Neural cell (in vitro differentiated cells): ENCODE results near the gene HMX1.

ENCODE experiments used
- CTCF ChIP-seq: fragments of 450-650 bp; IDR thresholded peaks from 2 replicates; pipeline ENCODE4 v1.5.1; 2014; ENCODE audit warnings: antibody characterized with exemption, mild to moderate bottlenecking, moderate library complexity; ENCODE audit not compliant: poor library complexity, severe bottlenecking
- EP300 ChIP-seq: fragments of 450-650 bp; conservative IDR thresholded peaks from 2 replicates; pipeline ENCODE4 v1.6.1; 2014; ENCODE audit warnings: antibody characterized with exemption, mild to moderate bottlenecking, moderate library complexity; ENCODE audit not compliant: poor library complexity, severe bottlenecking
- EZH2 ChIP-seq: fragments of 200-600, 300-800 bp; shearing (Covaris generic), sonication (generic); IDR thresholded peaks from 2 replicates; pipeline ENCODE4 v1.6.1; 2014; ENCODE audit warnings: antibody characterized with exemption, low read length, borderline replicate concordance, mild to moderate bottlenecking; ENCODE audit not compliant: insufficient read depth, poor library complexity, severe bottlenecking
- POLR2AphosphoS5 ChIP-seq: IDR thresholded peaks from 2 replicates; pipeline ENCODE4 v1.6.1; 2012
- RAD21 ChIP-seq: fragments of 450-650 bp; conservative IDR thresholded peaks from 2 replicates; pipeline ENCODE4 v1.6.1; 2014; ENCODE audit warnings: antibody characterized with exemption, mild to moderate bottlenecking, moderate library complexity
- SMC3 ChIP-seq: fragments of 450-650 bp; conservative IDR thresholded peaks from 2 replicates; pipeline ENCODE4 v1.6.1; 2014; ENCODE audit warnings: antibody characterized with exemption, mild to moderate bottlenecking, moderate library complexity; ENCODE audit not compliant: poor library complexity
- TAF1 ChIP-seq: IDR thresholded peaks from 2 replicates; pipeline ENCODE4 v1.6.1; 2012; ENCODE audit warnings: low read depth
- TF ChIP-seq, protein P1 (sequence below): IDR thresholded peaks from 2 replicates; pipeline ENCODE4 v1.6.1; 2012; ENCODE audit warnings: borderline replicate concordance

GRCh38 chr4:8836664-8837171 is 34.9 kb downstream of the HMX1 start:
- TF ChIP-seq CTCF (no peak), SMC3 (no peak), EP300 (no peak), POLR2AphosphoS5 (no peak), EZH2 (no peak), TAF1 (no peak), RAD21 (no peak)
- TF ChIP-seq, protein P1, sequence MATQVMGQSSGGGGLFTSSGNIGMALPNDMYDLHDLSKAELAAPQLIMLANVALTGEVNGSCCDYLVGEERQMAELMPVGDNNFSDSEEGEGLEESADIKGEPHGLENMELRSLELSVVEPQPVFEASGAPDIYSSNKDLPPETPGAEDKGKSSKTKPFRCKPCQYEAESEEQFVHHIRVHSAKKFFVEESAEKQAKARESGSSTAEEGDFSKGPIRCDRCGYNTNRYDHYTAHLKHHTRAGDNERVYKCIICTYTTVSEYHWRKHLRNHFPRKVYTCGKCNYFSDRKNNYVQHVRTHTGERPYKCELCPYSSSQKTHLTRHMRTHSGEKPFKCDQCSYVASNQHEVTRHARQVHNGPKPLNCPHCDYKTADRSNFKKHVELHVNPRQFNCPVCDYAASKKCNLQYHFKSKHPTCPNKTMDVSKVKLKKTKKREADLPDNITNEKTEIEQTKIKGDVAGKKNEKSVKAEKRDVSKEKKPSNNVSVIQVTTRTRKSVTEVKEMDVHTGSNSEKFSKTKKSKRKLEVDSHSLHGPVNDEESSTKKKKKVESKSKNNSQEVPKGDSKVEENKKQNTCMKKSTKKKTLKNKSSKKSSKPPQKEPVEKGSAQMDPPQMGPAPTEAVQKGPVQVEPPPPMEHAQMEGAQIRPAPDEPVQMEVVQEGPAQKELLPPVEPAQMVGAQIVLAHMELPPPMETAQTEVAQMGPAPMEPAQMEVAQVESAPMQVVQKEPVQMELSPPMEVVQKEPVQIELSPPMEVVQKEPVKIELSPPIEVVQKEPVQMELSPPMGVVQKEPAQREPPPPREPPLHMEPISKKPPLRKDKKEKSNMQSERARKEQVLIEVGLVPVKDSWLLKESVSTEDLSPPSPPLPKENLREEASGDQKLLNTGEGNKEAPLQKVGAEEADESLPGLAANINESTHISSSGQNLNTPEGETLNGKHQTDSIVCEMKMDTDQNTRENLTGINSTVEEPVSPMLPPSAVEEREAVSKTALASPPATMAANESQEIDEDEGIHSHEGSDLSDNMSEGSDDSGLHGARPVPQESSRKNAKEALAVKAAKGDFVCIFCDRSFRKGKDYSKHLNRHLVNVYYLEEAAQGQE: no peak
